Osteocyte (in vitro differentiated cells): Measurements from ENCODE around the gene ACTR3C. TPM values are rescaled to one million over a fixed set of nuclear protein-coding genes. Genes with fewer than 3 reads are reported as not detected.

Experiments used
- DNase-seq: peaks from one replicate; pipeline ENCODE4 v3.0.0; 2021; ENCODE audit warnings: mixed read lengths; ENCODE audit not compliant: unreplicated experiment; ENCODE audit errors: extremely low spot score
- H3K27ac Mint-ChIP-seq: one replicate; pipeline ENCODE4 v1.8.0; 2021; ENCODE audit warnings: mild to moderate bottlenecking, mixed read lengths; ENCODE audit not compliant: unreplicated experiment
- H3K27me3 Mint-ChIP-seq: one replicate; pipeline ENCODE4 v1.8.0; 2021; ENCODE audit warnings: mixed read lengths; ENCODE audit not compliant: unreplicated experiment
- H3K36me3 Mint-ChIP-seq: one replicate; pipeline ENCODE4 v1.8.0; 2021; ENCODE audit warnings: mixed read lengths; ENCODE audit not compliant: unreplicated experiment
- H3K4me1 Mint-ChIP-seq: one replicate; pipeline ENCODE4 v1.8.0; 2021; ENCODE audit warnings: mixed read lengths; ENCODE audit not compliant: unreplicated experiment
- H3K4me3 Mint-ChIP-seq: one replicate; pipeline ENCODE4 v1.8.0; 2021; ENCODE audit warnings: mild to moderate bottlenecking, moderate library complexity, mixed read lengths; ENCODE audit not compliant: unreplicated experiment
- H3K9me3 Mint-ChIP-seq: one replicate; pipeline ENCODE4 v1.8.0; 2021; ENCODE audit warnings: mixed read lengths; ENCODE audit not compliant: unreplicated experiment
- total RNA-seq: library from RNA; stranded (reverse); gene quantifications from 2 replicates; pipeline ENCODE4 v1.2.1, GENCODE V29; 2021
- TF ChIP-seq, protein P1 (sequence below): fragments of 200-600 bp; sonication (generic); IDR thresholded peaks from 2 replicates; pipeline ENCODE4 v1.5.0; 2021; ENCODE audit warnings: antibody characterized with exemption, mild to moderate bottlenecking, moderate library complexity

Gene ACTR3C
- total RNA-seq, 1 donor from 2014 or later: not detected

DNA sequence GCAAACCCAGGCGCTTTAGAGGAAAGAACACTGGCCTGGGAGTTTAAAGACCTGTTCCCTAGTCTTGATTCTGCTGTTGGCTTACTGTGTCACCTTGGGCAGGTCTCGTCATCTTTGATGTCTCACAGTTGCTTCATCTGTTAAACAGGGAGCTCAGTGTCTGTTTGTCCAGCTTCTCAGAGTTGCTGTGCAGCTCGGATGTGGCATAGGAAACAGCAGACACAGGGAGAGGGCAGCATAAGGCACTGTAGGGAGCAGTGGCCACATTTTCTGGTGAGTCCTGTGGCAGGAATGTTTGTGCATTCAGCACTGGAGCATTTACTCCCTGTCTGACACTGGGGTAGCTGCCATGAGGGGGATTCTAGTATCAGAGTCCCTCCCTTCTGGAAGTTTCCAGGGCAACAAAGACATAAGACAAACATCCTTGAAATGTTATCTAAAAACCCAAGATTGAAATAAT, 47.3 kb upstream of the ACTR3C start:
- no peak for DNase-seq

DNA sequence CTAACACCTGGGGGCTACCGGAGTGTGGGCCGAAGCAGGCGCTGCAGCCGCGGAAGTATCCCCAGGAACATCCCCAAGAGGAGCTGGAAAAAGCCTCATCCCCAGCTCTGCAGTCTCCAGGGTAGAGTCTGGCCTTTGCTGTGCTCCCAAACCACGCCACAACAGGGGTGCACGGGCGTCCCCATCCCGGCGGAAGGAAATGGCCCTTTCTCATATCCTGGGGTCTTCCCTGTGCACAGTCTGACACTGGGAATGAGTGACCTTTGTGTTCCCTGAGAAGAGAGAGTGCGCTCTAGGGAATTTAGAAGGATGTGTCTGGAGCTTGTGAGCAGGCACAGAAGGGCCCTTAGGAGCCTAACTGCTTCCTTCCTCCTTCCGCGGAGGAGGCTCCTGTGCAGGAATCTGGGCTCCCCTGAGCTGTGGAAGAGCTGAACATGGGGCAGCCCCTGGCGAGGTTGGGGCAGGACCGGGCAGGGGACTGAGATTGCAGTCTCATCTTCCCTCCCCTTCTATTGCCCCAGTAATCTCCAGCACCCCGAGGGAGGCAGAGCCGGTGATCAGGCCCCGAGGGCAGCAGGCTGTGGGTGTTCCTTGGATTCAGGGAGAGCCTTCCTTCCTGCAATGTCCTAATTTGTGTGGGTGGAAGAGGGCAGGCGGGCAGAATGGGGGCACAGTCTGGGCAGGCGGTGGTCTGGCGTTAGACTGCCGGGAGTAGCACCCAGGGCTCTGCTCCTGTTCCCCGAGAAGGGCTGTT, 46.6 kb upstream of the ACTR3C start:
- Mint-ChIP-seq H3K27ac (peak overlapping the region; percentile 95), H3K4me3 (peak overlapping the region; percentile 95), H3K4me1 (peaks cover 22% of the 10 kb centered on the region), H3K9me3 (no peaks in the 10 kb centered on the region), H3K27me3 (no peaks in the 10 kb centered on the region), H3K36me3 (peaks cover 19% of the 10 kb centered on the region)
- TF ChIP-seq, protein P1, sequence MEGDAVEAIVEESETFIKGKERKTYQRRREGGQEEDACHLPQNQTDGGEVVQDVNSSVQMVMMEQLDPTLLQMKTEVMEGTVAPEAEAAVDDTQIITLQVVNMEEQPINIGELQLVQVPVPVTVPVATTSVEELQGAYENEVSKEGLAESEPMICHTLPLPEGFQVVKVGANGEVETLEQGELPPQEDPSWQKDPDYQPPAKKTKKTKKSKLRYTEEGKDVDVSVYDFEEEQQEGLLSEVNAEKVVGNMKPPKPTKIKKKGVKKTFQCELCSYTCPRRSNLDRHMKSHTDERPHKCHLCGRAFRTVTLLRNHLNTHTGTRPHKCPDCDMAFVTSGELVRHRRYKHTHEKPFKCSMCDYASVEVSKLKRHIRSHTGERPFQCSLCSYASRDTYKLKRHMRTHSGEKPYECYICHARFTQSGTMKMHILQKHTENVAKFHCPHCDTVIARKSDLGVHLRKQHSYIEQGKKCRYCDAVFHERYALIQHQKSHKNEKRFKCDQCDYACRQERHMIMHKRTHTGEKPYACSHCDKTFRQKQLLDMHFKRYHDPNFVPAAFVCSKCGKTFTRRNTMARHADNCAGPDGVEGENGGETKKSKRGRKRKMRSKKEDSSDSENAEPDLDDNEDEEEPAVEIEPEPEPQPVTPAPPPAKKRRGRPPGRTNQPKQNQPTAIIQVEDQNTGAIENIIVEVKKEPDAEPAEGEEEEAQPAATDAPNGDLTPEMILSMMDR: no peak
- no peak for DNase-seq

More for the DNA sequence above, 47.3 kb upstream of the ACTR3C start:
- TF ChIP-seq, protein P1: no peak
- Mint-ChIP-seq H3K4me3 (peak overlapping the region; percentile 39), H3K36me3 (peaks cover 19% of the 10 kb centered on the region), H3K4me1 (peaks cover 22% of the 10 kb centered on the region), H3K27me3 (no peaks in the 10 kb centered on the region), H3K9me3 (no peaks in the 10 kb centered on the region), H3K27ac (peak overlapping the region; percentile 62)

DNA sequence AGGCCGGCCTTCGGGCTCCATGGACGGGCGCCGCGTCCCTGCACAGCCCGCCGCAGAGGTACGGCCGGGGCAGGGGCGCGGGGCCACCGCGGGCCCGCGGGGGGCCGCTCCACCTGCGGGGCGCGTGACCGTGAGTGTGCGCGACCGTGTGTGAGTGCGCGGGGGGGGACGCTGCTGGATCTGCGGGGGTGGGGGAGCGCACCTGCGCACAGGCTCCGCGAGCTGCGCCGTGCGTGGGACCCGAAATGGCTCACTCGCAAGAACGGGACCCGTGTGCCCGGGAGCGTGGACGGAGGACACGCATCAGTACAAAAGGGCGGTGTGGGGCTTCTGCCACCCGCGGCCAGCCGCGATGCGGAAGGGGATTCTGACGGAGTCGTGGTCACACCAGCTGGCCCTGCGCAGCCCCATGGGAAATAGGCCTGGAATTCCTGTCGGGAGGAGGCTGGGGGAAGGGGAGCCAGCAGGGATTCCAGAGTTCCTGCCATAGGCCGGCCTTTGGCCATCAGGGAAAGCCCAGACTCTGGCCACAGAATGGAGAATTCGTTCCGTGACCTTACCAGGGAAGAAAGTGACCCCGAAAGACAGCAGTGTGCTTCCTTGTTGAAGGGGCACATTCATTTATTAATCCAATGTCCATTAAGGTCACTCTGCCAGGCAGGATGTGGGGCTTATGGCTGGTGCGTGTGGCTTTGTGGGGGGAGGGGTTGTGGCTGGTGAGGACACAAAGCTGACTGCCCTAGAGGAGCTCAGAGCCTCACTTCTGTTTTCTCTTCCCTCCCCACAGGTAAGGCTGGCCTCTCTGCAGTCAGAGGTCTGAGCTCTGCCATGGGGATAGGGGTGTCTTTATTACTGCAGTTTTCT, 45.8 kb upstream of the ACTR3C start:
- peak overlapping the region; percentile 95 for H3K27ac Mint-ChIP-seq
- no peaks in the 10 kb centered on the region for H3K9me3 Mint-ChIP-seq
- no peaks in the 10 kb centered on the region for H3K27me3 Mint-ChIP-seq
- H3K4me1 Mint-ChIP-seq: peaks cover 22% of the 10 kb centered on the region
- peak overlapping the region; percentile 95 for H3K4me3 Mint-ChIP-seq
- no peak for DNase-seq
- TF ChIP-seq, protein P1: no peak
- H3K36me3 Mint-ChIP-seq: peaks cover 15% of the 10 kb centered on the region

DNA sequence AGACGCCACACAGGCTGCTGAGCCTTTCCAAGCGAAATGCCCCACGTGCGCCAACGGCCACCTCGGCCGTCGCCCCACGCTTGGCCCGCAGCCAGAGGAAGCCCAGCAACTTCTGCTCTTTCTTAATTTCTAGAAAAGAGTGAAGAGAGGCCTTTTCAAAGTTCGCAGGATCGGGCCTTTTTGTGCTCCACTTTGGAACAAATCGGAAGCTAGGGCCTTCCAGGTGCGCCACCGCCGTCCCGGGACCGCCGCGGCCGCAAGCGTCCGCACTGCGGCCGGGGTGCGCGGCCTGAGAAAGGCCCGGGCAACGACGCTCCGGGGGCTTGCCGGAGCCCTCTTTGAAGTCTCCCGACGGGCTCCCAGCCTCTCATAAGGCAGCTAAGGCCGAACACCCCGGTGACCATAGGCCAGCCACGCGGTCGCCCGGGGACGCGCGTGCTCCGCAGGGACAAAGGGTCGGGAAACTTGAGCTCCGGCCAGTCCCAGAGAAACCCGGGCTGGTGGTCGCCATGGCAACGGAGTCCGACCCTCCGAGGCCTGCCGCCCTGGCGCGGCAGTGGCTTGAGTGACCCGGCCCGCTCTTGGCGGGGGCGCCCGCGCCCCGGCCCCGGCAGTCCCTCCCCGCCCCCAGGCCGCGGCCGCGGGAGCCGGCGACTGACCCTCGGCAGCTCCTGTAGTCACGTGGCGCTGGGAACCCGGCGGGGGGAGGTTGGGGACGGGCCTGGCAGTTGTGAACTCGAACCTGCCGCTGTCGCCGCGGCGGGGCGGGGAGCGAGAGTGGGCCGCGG, 44.9 kb upstream of the ACTR3C start, which contains the start of gene REPIN1:
Gene REPIN1 (plus strand): TSS at position 727 of the 788 bp plus-strand sequence. CDS start 890 bp downstream, outside the sequence.
- peak; percentile 94 for DNase-seq
- H3K36me3 Mint-ChIP-seq: peaks cover 9% of the 10 kb centered on the region

More for the DNA sequence above, 44.9 kb upstream of the ACTR3C start, which contains the start of gene REPIN1:
- peak within 1 kb of the TSS; percentile 95 for H3K27ac Mint-ChIP-seq
- H3K27me3 Mint-ChIP-seq: no peaks in the 10 kb centered on the region
- H3K4me3 Mint-ChIP-seq: peak within 1 kb of the TSS; percentile 95
- H3K4me1 Mint-ChIP-seq: peaks cover 20% of the 10 kb centered on the region
- H3K9me3 Mint-ChIP-seq: no peaks in the 10 kb centered on the region
- TF ChIP-seq, protein P1: no peak
